HL-60 (cell line): ENCODE data around the gene MGAT4C.

Experiments
- DNase-seq, 2 experiments: peaks; one replicate each; pipeline ENCODE4 v3.0.0-alpha.2; 2010 to 2020; ENCODE audit warnings: low read depth in 1 of 2, low spot score in 1 of 2
- H3K27ac ChIP-seq: fragments of 250-450 bp; sonication (Bioruptor Pico); replicated peaks from 2 replicates; pipeline ENCODE4 v1.5.1; 2020; ENCODE audit warnings: mild to moderate bottlenecking, moderate library complexity
- H3K27me3 ChIP-seq: fragments of 250-450 bp; sonication (Bioruptor Pico); 2 replicates; pipeline ENCODE4 v1.5.1; 2021; ENCODE audit warnings: mild to moderate bottlenecking, moderate library complexity; ENCODE audit not compliant: insufficient read depth, poor library complexity, severe bottlenecking
- H3K4me3 ChIP-seq: replicated peaks from 2 replicates; pipeline ENCODE4 v1.5.1; 2011; ENCODE audit warnings: mild to moderate bottlenecking, control low read depth, low read length; ENCODE audit not compliant: insufficient read depth
- CTCF ChIP-seq: IDR thresholded peaks from one replicate; pipeline ENCODE4 v1.5.1; 2011; ENCODE audit warnings: low read length, control low read depth, inconsistent platforms; ENCODE audit not compliant: insufficient read depth
- GABPA ChIP-seq: IDR thresholded peaks from 2 replicates; pipeline ENCODE4 v1.6.1; 2012; ENCODE audit warnings: low read depth
- POLR2AphosphoS5 ChIP-seq: IDR thresholded peaks from 2 replicates; pipeline ENCODE4 v1.6.1; 2012; ENCODE audit warnings: low read depth
- SPI1 ChIP-seq: IDR thresholded peaks from 2 replicates; pipeline ENCODE4 v1.6.1; 2012; ENCODE audit warnings: low read depth, mild to moderate bottlenecking, borderline replicate concordance
- TF ChIP-seq, protein P1 (sequence below): IDR thresholded peaks from 2 replicates; pipeline ENCODE4 v1.6.1; 2012; ENCODE audit warnings: low read depth; ENCODE audit not compliant: insufficient replicate concordance

Gene MGAT4C

DNA sequence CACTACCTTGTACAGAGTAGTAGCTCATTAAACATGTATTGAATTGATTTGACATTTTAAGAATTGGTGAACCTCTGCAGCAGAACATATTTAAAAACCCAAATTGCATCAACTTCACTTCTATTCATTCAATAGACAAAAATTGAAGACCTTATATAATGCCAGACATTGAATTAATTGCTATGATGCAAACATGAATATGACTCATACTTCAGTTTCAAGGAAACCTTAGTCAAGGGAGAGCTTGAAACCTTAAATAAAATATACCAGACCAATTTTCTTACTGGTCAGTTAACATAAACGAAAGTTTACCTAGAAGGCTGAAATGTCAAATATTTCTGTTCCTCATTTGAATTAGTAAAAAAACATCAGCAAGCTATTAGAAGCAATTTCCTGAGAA, 5.0 kb upstream of the MGAT4C start:
- Histone ChIP-seq H3K27ac (no peak overlapping the region), H3K27me3 (peaks cover 6% of the 10 kb centered on the region), H3K4me3 (no peak overlapping the region)
- no peak for TF ChIP-seq GABPA
- TF ChIP-seq, protein P1, sequence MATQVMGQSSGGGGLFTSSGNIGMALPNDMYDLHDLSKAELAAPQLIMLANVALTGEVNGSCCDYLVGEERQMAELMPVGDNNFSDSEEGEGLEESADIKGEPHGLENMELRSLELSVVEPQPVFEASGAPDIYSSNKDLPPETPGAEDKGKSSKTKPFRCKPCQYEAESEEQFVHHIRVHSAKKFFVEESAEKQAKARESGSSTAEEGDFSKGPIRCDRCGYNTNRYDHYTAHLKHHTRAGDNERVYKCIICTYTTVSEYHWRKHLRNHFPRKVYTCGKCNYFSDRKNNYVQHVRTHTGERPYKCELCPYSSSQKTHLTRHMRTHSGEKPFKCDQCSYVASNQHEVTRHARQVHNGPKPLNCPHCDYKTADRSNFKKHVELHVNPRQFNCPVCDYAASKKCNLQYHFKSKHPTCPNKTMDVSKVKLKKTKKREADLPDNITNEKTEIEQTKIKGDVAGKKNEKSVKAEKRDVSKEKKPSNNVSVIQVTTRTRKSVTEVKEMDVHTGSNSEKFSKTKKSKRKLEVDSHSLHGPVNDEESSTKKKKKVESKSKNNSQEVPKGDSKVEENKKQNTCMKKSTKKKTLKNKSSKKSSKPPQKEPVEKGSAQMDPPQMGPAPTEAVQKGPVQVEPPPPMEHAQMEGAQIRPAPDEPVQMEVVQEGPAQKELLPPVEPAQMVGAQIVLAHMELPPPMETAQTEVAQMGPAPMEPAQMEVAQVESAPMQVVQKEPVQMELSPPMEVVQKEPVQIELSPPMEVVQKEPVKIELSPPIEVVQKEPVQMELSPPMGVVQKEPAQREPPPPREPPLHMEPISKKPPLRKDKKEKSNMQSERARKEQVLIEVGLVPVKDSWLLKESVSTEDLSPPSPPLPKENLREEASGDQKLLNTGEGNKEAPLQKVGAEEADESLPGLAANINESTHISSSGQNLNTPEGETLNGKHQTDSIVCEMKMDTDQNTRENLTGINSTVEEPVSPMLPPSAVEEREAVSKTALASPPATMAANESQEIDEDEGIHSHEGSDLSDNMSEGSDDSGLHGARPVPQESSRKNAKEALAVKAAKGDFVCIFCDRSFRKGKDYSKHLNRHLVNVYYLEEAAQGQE = no peak
- no peak for TF ChIP-seq SPI1
- TF ChIP-seq POLR2AphosphoS5 = no peak
- DNase-seq = no peak

GRCh38 chr12:86260183-86260582, 4.0 kb upstream of the MGAT4C start:
- no peak overlapping the region for H3K27ac ChIP-seq
- H3K27me3 ChIP-seq = peaks cover 6% of the 10 kb centered on the region
- no peak overlapping the region for H3K4me3 ChIP-seq
- TF ChIP-seq SPI1 = no peak
- no peak for TF ChIP-seq GABPA
- TF ChIP-seq, protein P1 = no peak
- no peak for TF ChIP-seq POLR2AphosphoS5
- TF ChIP-seq CTCF = no peak
- DNase-seq = no peak

DNA sequence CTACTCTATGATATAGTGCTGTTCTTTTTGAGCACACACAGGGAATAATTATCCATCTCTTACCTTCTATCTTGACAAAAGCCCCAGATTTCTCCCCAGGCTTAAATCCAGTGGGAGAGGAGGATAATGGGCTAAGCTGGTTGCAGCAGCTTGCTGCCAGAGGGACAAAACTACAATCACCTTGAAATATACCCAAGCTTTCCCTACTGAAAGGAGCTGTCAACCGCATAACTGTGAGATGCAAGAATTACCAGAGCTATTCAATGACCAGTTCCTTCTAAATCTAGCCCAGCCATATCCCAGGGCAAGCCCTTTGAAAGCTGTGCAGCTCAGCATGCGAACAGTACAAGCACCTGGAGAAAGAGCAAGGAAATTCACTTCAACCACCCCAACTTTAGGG, 943 bp upstream of the MGAT4C start:
- DNase-seq = no peak

More for the DNA sequence above, 943 bp upstream of the MGAT4C start:
- TF ChIP-seq SPI1 = no peak
- TF ChIP-seq POLR2AphosphoS5 = no peak
- no peak for TF ChIP-seq CTCF
- no peak for TF ChIP-seq GABPA
- TF ChIP-seq, protein P1 = no peak
- no peak overlapping the region for H3K27ac ChIP-seq
- no peaks in the 10 kb centered on the region for H3K27me3 ChIP-seq
- no peak overlapping the region for H3K4me3 ChIP-seq
